IgD-negative memory B cell (primary cell): Measurements from ENCODE around the gene BRMS1. TPM values are rescaled to one million over a fixed set of nuclear protein-coding genes. Genes with fewer than 3 reads are reported as not detected.
"Not testable (repeated sequence)": the region's sequence is repeated elsewhere in the genome, so short reads cannot be mapped to it uniquely, and the experiment has no call there.

Experiments
- H3K27ac Mint-ChIP-seq, 3 donors: one replicate each; pipeline ENCODE4 v1.8.0; 2020 to 2022; ENCODE audit warnings: mild to moderate bottlenecking in 3 of 3, mixed read lengths in 3 of 3, moderate library complexity in 1 of 3
- H3K27me3 Mint-ChIP-seq: one replicate; pipeline ENCODE4 v1.8.0; 2021; ENCODE audit warnings: mixed read lengths
- H3K36me3 Mint-ChIP-seq: one replicate; pipeline ENCODE4 v1.8.0; 2020; ENCODE audit warnings: mild to moderate bottlenecking, mixed read lengths
- H3K4me1 Mint-ChIP-seq, 3 donors: one replicate each; pipeline ENCODE4 v1.8.0; 2020 to 2022; ENCODE audit warnings: mixed read lengths in 3 of 3, mild to moderate bottlenecking in 1 of 3
- H3K4me3 Mint-ChIP-seq, 4 donors: one replicate each; pipeline ENCODE4 v1.8.0; 2020 to 2022; ENCODE audit warnings: mild to moderate bottlenecking in 4 of 4, mixed read lengths in 4 of 4, moderate library complexity in 3 of 4
- H3K9me3 Mint-ChIP-seq, 3 donors: one replicate each; pipeline ENCODE4 v1.8.0; 2020 to 2021; ENCODE audit warnings: mixed read lengths in 3 of 3, mild to moderate bottlenecking in 1 of 3
- polyA plus RNA-seq: library from polyadenylated mRNA; unstranded; fragments of 300-500 nt; fragmentation: Illumina TruSeq; gene quantifications from one replicate; pipeline ENCODE4 v1.2.3, GENCODE V29; 2021

The BRMS1 gene
- polyA plus RNA-seq, 1 donor from 2014 or later, result 80.6 TPM

DNA sequence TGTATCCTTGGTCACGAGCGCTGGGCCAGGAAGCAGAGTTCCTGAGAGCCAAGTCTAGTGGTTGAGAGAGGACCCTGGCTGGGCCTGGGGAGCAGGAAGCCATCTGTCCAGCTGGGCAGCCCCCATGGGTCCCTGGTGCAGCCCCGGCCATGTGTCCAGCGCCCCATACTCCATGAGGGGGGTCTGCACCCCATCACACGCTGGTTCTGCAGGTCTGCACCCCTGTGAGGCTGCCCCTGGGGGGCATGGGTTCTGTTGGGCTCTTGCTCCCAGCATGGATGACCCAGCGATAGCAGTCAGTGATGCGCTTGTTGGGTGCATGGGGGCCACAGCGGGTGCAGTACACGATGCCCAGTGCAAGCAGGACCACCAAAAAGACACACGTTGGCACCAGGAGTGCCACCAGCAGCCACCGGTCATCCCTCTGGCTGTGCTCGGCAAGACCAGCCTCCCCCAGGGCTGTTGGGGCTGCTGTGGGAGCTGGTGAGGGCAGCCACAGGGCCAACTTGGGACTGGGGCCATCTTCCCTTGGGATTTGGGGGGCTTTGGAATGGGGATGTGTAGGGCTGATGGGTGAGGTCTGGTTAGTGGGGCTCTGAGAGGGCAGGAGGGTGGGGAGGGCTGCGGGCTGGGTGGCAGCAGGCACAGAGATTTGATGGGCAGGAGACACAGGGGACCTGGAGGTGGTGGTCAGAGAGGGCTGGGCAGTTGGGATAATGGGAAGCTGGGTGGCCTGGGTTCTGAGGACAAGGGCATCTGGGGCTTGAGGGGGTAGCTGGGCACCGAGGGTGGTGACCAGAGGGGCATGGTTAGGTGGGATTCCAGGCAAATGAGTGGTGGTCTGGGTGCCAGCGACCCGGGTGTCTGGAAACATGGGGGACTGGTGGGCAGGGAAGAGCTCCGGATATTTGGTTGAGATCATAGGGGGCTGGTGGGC is 30.1 kb downstream of the BRMS1 start:
- peaks cover 11 to 28% (median 21%) of the 10 kb centered on the region in 3 donors for H3K4me1 Mint-ChIP-seq
- no peaks in the 10 kb centered on the region for H3K27me3 Mint-ChIP-seq
- no peaks in the 10 kb centered on the region for H3K36me3 Mint-ChIP-seq
- no peaks in the 10 kb centered on the region for H3K9me3 Mint-ChIP-seq
- H3K27ac Mint-ChIP-seq, result peak overlapping the region; percentile 18 to 88 (median 18)
- peak overlapping the region in 3 of 4 donors; percentile 41 to 58 (median 57) for H3K4me3 Mint-ChIP-seq

DNA sequence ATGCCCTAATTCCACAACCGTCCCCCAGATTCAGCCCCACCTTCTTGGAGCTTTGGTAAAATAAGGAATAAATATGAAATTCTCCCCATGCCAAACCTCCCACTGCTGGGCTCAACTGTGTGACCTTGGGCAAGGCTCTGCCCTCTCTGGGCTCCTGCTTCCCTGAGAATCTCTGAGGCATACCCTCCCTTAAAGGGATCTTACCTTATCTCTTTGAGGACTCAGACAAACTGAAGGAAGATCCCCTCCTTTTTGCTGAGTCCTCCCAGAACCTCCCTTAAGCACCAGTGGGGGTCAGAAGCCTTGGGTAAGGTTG is 30.8 kb downstream of the BRMS1 start:
- Mint-ChIP-seq H3K27ac (peak overlapping the region; percentile 18 to 23 (median 18)), H3K9me3 (no peaks in the 10 kb centered on the region), H3K4me3 (peak overlapping the region in 1 of 4 donors; percentile 6), H3K4me1 (peaks cover 11 to 27% (median 21%) of the 10 kb centered on the region in 3 donors), H3K27me3 (no peaks in the 10 kb centered on the region), H3K36me3 (no peaks in the 10 kb centered on the region)

DNA sequence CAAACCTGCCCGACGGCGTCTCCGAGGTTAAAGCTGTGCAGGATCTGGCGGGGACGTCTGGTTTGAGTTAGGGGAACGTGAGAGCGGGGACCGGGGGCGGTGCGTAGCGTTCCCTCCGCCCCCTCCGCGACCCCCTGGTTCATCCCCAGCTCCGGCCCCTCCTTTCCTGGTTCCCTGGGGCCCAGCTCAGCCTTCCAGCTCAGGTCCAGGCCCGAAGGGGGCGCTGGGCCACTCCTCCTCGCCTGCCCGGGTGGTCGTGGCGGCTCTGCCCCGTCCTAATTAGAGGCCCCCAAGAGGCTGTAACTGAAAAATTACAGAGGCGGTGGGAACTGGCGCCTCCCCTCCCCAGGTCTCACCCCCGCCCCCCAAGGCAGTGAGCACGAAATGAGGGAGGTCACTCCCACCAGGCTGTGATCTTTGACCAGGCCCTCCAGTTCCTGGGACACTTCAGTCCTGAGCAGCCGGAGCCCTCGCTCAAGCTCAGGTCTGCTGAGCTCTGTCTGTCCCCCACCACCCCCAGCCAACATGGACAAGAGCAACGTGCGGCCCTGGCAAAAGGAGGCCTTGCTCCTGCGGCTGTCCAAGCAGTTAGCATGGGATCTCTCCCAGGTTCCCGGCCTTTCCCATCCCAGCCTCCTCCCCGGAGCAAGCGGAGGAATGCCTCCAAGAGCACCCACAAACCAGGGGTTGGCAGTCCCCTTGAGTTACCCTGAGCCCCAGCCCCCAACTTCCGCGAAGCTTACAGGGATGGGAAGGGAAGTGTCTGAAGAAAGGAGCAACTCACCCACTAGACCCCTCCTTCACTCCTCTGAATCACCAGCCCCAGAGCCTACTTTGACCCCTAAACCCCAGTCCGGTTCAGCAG is 31.4 kb downstream of the BRMS1 start:
- Mint-ChIP-seq H3K27ac (peak overlapping the region; percentile 83 to 99 (median 94)), H3K9me3 (no peaks in the 10 kb centered on the region), H3K4me1 (peaks cover 5 to 22% (median 15%) of the 10 kb centered on the region in 3 donors), H3K27me3 (no peaks in the 10 kb centered on the region), H3K4me3 (peak overlapping the region; percentile 88 to 100 (median 96)), H3K36me3 (no peaks in the 10 kb centered on the region)

DNA sequence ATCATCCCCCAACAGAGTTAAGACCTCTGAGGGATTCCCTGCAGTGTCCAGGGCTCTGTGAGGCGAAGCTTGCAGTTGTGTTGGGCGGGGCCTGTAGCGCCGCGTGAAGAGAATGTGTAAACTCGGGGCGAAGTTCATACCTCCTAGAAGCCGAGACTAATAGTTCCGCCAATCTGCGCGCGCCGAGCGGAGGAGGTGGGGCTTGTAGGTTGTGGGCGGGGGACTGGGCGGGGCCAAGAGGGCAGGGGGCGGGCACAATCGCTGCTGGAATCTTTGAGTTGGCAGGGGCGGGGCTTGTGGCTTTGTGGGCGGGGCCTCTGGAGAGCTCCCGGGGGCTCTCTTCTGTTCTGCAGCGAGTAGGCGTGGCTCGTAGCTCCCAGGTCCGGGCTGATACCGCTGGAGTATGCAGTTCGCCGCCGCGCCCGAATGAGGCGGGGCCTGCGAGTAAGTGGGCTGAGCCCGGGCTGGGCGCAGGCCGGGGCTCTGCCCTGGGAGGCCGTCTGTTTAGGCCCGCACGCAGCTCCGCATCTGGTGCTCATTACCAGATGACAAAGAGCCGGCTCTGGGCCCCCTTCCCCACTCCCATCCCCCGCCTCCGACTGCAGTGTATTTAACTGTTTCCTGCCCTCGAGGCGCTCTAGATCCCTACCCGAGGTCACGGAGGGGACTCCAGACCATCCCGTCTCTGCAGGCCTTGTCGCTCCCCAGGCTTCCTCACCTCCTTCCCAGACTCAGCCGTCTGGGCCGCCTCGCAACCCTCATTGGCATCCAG is 32.2 kb downstream of the BRMS1 start:
- no peaks in the 10 kb centered on the region for H3K9me3 Mint-ChIP-seq
- peak overlapping the region; percentile 83 to 99 (median 94) for H3K27ac Mint-ChIP-seq
- peaks cover 0 to 14% (median 9%) of the 10 kb centered on the region in 3 donors for H3K4me1 Mint-ChIP-seq
- peak overlapping the region; percentile 88 to 100 (median 96) for H3K4me3 Mint-ChIP-seq
- no peaks in the 10 kb centered on the region for H3K36me3 Mint-ChIP-seq
- H3K27me3 Mint-ChIP-seq, result no peaks in the 10 kb centered on the region

DNA sequence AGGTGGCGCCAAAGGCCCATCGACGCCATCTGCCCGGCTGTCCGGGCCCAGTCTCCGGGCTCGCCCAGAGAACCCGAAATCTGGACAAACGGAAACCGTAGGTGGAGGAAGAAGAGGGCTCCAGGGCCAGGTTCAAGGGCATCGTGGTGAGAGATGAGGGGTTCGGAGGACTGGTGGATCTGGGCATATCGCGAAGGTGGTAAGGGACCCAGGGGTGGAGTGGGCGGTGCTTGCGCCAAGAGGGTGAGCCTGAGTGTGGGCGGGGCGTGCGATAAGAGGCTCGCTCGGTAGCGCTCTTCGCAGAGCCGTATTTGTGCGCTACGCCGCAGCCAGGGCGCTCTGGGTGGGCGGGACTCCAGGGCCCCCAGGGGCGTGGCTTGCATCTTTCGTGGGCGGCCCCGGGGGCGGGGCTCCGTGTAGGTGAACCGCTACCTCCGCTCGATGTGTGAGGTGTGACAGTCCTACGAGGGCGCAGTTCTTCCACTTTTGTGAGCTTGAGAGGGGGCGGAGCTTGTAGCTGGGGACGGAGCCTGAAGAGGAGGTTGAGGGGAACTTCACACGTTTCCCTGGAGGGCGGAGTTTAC is 32.8 kb downstream of the BRMS1 start:
- Mint-ChIP-seq H3K36me3 (no peaks in the 10 kb centered on the region), H3K4me3 (peak overlapping the region; percentile 88 to 100 (median 96)), H3K27me3 (no peaks in the 10 kb centered on the region), H3K4me1 (peaks cover 0 to 9% (median 4%) of the 10 kb centered on the region in 3 donors), H3K27ac (peak overlapping the region; percentile 83 to 99 (median 94)), H3K9me3 (no peaks in the 10 kb centered on the region)

DNA sequence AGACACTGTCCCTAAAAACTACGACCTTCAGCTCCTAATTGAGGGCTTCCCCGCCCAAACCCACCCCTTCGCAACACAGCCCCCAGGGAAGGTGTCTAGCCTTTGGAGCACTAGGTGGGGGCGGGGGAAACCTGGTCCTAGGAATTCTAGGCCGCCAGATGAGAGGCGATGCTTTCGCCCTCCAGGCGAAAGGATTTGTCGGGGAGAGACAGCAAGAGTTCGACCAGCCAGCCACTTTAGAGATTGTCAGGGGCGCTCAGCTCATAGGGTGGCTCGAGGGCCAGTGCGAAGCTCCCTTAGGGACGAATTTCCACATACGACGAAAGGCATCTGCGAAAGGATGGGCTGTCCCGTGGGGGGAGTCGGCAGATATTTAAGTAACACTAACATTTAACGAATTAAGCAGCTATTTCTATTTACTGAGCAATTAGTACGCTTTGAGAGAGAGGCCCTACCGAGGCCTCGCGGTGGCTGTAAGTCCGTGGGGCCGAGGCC is 33.4 kb downstream of the BRMS1 start:
- Mint-ChIP-seq H3K4me3 (peak overlapping the region; percentile 88 to 100 (median 96)), H3K27me3 (no peaks in the 10 kb centered on the region), H3K9me3 (no peaks in the 10 kb centered on the region), H3K4me1 (peaks cover 0 to 9% (median 4%) of the 10 kb centered on the region in 3 donors), H3K36me3 (no peaks in the 10 kb centered on the region), H3K27ac (peak overlapping the region; percentile 83 to 99 (median 94))

DNA sequence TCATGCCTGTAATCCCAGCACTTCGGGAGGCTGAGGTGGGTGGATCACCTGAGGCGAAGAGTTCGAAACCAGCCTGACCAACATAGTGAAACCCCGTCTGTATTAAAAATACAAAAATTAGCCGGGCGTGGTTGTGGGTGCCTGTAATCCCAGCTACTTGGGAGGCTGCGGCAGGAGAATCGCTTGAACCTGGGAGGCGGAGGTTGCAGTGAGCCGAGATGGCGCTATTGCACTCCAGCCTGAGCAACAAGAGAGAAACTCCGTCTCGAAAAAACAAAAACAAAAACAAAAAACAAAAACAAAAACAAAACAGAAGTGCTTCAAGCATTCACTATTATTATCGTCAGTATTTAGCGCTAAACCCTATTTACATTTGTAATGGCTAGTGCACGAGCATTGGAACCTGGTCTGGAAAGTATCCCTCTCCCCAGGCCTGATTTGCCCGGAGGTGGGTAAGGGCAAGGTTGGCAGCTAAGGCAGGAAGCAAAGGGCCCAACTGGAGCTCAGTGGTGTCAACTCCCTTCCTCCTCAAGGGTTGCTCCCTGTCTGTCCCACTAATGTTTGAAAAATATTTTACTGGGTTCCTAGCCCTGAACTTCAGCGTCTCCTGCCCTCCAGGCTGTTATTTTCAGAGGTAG is 34.0 kb downstream of the BRMS1 start:
- Mint-ChIP-seq H3K27ac (peak overlapping the region in 2 of 3 donors; percentile 39 to 83), H3K4me3 (peak overlapping the region in 1 of 4 donors; percentile 42)
- not testable (repeated sequence) for H3K4me1 Mint-ChIP-seq, H3K27me3 Mint-ChIP-seq, H3K9me3 Mint-ChIP-seq, H3K36me3 Mint-ChIP-seq

DNA sequence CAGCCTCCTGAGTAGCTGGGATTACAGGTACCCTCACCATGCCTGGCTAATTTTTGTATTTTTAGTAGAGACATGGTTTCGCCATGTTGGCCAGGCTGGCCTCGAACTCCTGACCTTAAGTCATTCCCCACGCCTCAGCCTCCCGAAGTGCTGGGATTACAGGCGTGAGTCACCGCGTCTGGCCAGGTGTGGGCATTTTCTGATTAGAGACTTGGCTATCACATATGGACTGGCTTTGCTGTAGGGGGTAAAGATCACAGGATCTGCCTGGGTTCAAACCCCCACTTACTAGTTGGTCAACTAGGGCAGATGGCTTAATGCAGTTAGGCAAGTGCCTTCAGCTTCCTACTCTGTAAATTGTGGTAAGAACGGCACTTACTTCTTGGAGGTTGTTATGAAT is 34.6 kb downstream of the BRMS1 start:
- Mint-ChIP-seq H3K36me3 (no peaks in the 10 kb centered on the region), H3K27me3 (no peaks in the 10 kb centered on the region), H3K4me3 (peak overlapping the region in 1 of 4 donors; percentile 42), H3K9me3 (no peaks in the 10 kb centered on the region), H3K4me1 (peaks cover 0 to 8% (median 4%) of the 10 kb centered on the region in 3 donors), H3K27ac (no peak overlapping the region)

DNA sequence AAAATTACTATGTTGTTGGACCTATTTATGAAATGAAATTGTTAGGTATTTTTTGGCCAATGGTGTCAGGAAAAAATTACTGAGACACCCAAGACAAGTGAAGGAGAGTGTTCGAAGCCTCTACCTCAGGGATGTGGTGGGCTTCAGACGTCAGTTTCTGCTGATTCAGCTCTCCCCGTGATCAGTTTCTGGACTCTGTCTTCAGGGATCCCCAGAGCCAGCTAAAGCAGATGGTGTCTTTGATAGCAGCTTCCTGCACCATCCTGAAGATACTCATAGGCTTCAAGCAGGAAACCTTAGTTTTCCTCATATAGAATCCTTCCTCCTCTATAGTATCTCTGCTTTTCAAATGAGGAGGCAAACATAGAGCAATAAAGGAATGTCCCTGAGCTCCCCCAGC is 35.4 kb downstream of the BRMS1 start:
- peaks cover 3% of the 10 kb centered on the region for H3K27me3 Mint-ChIP-seq
- no peaks in the 10 kb centered on the region for H3K9me3 Mint-ChIP-seq
- H3K4me1 Mint-ChIP-seq, result peaks cover 0 to 8% (median 4%) of the 10 kb centered on the region in 3 donors
- no peak overlapping the region for H3K4me3 Mint-ChIP-seq
- no peaks in the 10 kb centered on the region for H3K36me3 Mint-ChIP-seq
- H3K27ac Mint-ChIP-seq, result peak overlapping the region in 2 of 3 donors; percentile 59 to 86

DNA sequence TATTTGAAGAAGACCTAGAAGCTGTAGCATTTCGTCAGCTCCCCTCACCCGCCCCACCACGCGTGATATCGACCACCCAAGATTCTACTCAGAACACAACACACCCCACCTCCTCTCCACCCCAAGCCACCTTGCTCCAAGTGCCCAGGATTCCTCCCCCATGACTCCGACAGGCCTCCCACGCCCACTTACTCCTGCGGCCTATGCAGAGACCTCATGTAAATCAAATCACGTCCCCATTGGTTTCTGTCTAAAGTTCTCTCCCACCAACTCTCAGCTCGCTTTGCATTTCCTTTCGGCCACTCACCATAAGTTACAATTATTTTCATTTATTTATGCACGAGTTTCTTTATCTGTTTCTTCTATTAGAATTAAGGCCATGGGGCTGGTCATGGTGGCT is 42.2 kb downstream of the BRMS1 start:
- no peak overlapping the region for H3K4me3 Mint-ChIP-seq

DNA sequence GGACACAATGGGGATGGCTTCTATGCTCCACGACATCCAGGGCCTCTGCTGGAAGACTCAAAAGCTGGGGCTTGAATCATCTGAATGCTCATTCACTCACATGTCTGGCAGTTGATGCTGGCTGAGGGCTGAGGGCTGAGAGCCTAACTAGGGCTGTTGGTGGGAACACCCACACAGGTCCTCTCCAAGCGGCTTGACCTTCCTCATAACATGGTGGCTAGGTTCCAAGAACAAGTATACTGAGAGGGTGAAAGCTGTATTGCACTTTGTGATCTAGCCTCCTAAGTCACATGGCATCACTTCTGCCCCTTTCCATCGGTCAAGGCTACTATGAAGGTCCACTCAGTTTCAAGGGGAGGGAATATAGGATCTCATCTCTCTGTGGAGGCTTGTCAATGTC is 45.7 kb downstream of the BRMS1 start:
- no peaks in the 10 kb centered on the region for H3K4me1 Mint-ChIP-seq
- no peak overlapping the region for H3K27ac Mint-ChIP-seq
- no peaks in the 10 kb centered on the region for H3K9me3 Mint-ChIP-seq
- H3K36me3 Mint-ChIP-seq, result peaks cover 3% of the 10 kb centered on the region
- H3K4me3 Mint-ChIP-seq, result no peak overlapping the region
- no peaks in the 10 kb centered on the region for H3K27me3 Mint-ChIP-seq

More for the DNA sequence above, 42.2 kb downstream of the BRMS1 start:
- no peaks in the 10 kb centered on the region for H3K9me3 Mint-ChIP-seq
- peaks cover 0 to 1% (median 0%) of the 10 kb centered on the region in 3 donors for H3K4me1 Mint-ChIP-seq
- peak overlapping the region in 2 of 3 donors; percentile 46 to 53 for H3K27ac Mint-ChIP-seq
- peaks cover 3% of the 10 kb centered on the region for H3K27me3 Mint-ChIP-seq
- no peaks in the 10 kb centered on the region for H3K36me3 Mint-ChIP-seq

DNA sequence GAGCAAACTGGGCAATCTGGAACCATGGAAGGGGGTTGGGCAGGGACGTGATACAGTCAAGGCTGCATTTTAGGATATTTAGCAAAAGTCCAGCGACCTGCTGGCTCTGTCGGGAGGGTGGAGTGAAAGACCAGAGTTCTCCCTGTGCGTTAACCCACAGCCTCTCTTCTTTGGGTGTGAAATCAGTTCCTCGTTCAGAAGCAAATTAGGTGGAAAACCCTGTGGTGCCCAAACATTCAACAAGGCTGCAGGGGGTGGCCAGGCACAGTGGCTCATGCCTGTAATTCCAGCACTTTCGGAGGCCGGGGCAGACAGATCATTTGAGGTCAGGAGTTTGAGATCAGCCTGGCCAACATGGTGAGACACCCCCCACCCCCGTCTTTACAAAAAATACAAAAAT is 47.3 kb downstream of the BRMS1 start:
- Mint-ChIP-seq H3K36me3 (peaks cover 3% of the 10 kb centered on the region), H3K4me1 (peaks cover 0 to 3% (median 2%) of the 10 kb centered on the region in 3 donors), H3K27ac (peak overlapping the region in 1 of 3 donors; percentile 85), H3K27me3 (peaks cover 7% of the 10 kb centered on the region), H3K4me3 (no peak overlapping the region), H3K9me3 (no peaks in the 10 kb centered on the region)

DNA sequence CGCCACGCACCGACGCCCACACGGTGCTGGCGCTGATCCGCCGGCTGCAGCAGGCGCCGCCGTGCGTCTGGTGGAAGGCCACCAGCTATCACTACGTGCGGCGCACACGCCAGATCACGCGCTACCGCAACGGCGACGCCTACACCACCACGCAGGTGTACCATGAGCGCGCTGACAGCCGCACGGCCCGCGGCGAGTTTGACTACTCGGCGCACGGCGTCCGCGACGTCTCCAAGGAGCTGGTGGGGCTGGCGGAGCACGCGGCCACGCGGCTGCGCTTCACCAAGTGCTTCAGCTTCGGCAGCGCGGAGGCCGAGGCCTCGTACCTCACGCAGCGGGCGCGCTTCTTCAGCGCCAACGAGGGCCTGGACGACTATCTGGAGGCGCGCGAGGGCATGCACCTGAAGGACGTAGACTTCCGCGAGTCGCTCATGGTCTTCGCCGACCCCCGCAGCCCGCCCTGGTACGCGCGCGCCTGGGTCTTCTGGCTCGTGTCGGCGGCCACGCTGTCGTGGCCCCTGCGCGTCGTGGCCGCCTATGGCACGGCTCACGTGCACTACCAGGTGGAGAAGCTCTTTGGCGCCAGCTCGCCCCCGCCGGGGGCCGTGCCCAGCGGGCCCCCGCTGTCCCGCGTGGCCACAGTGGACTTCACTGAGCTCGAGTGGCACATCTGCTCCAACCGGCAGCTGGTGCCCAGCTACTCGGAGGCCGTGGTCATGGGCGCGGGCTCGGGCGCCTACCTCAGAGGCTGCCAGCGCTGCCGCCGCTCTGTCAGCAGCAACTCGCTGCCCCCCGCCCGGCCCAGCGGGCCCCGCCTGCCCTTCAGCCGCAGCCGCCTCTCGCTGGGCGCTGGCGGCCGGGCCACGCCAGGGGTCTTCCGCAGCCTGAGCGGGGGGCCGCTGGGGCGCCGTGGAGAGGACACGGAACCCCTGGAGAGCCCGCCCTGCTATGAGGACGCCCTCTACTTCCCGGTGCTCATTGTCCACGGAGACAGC is 50.0 kb downstream of the BRMS1 start:
- peak overlapping the region in 1 of 4 donors; percentile 17 for H3K4me3 Mint-ChIP-seq
- H3K36me3 Mint-ChIP-seq, result peaks cover 3% of the 10 kb centered on the region
- peaks cover 13% of the 10 kb centered on the region for H3K27me3 Mint-ChIP-seq
- no peak overlapping the region for H3K27ac Mint-ChIP-seq
- H3K4me1 Mint-ChIP-seq, result peaks cover 7 to 13% (median 8%) of the 10 kb centered on the region in 3 donors
- H3K9me3 Mint-ChIP-seq, result no peaks in the 10 kb centered on the region
